Ovary (tissue), 9 donors: ENCODE measurements around the gene BRCC3. TPM values are rescaled to one million over a fixed set of nuclear protein-coding genes. Genes with fewer than 3 reads are reported as not detected.

Experiments
- DNase-seq, 5 donors: peaks; one replicate each; pipeline ENCODE4 v3.0.0-alpha.2; 2019 to 2020
- H3K27ac ChIP-seq, 2 donors: fragments of 200-600 bp; one replicate each; pipeline versions ENCODE4 v1.5.1 to v1.8.0; 2019 to 2022
- H3K27me3 ChIP-seq: fragments of 200-600 bp; one replicate; pipeline ENCODE4 v1.8.0; 2022
- H3K36me3 ChIP-seq: fragments of 200-600 bp; sonication (generic); one replicate; pipeline ENCODE4 v1.5.1; 2019
- H3K4me1 ChIP-seq: one replicate; pipeline ENCODE4 v1.8.1; 2013; ENCODE audit warnings: mild to moderate bottlenecking, moderate library complexity; ENCODE audit not compliant: insufficient read depth
- H3K4me3 ChIP-seq: fragments of 200-600 bp; sonication (generic); one replicate; pipeline ENCODE4 v1.5.1; 2017
- H3K9me3 ChIP-seq, 2 donors: fragments of 200-600 bp in 1 of 2; sonication (generic) in 1 of 2; one replicate each; pipeline versions ENCODE4 v1.5.1 to v1.8.1; 2013 to 2019; ENCODE audit warnings: mild to moderate bottlenecking in 1 of 2, moderate library complexity in 1 of 2
- EP300 ChIP-seq: sonication (generic); formaldehyde crosslinking; IDR thresholded peaks from one replicate; pipeline ENCODE4 v1.6.1; 2017; ENCODE audit warnings: antibody characterized with exemption
- POLR2A ChIP-seq: fragments of 450-650 bp; IDR thresholded peaks from one replicate; pipeline ENCODE4 v1.6.1; 2017; ENCODE audit warnings: antibody characterized with exemption, mild to moderate bottlenecking, moderate library complexity
- WGBS, 3 donors: extraction: QIAGEN DNeasy Blood & Tissue Kit in 1 of 3; methylation state at CpG; one replicate each; pipeline versions ENCODE4 v1.1.5 to v1.1.7; 2013 to 2017; 5-methylcytosine and 5-hydroxymethylcytosine counted together
- intact Hi-C, 4 donors: fragments of 100-400 bp; cut with DNase I; formaldehyde crosslinking; loops; one replicate each; pipeline versions ENCODE4 v1.11.0 to v1.15.1; 2022 to 2023
- polyA plus RNA-seq, 2 donors: library from polyadenylated mRNA; stranded (reverse); fragments of 200-250 nt in 1 of 2; fragments of 350-450 nt in 1 of 2; fragmentation: Illumina TruSeq in 1 of 2; extraction: RNeasy Lipid Tissue Mini Kit (QIAGEN cat#74804) in 1 of 2; gene quantifications; one replicate each; pipeline ENCODE4 v1.2.3, GENCODE V29; 2013 to 2014
- total RNA-seq, 7 donors: library from RNA; depleted of rRNA in 2 of 7; stranded (reverse); fragments of >200 nt in 2 of 7; fragmentation: NEBNext Ultra II Directional in 3 of 7; extraction: Animal tissue kit (Norgen Biotek cat#: 25700) in 3 of 7; gene quantifications; one replicate each; pipeline versions ENCODE4 v1.1.0 to v1.2.4, GENCODE V29; 2016 to 2023
- TF ChIP-seq, protein P1 (sequence below), 3 donors: fragments of 450-650 bp in 2 of 3; fragments of 200-600 bp in 1 of 3; IDR thresholded peaks; one replicate each; pipeline versions ENCODE4 v1.5.1 to v1.8.0; 2016 to 2022; ENCODE audit warnings: antibody characterized with exemption in 3 of 3, mild to moderate bottlenecking in 1 of 3
- donor health status: DM: no; HTN: no; CAD: no; lungs with moderate emphysema.
- donor health status: DM: no; HTN: no; CAD: no.
- donor health status: Bipolar disorder and iron deficiency.
- donor health status: DM: yes; HTN: yes; CAD: no.
- donor health status: DM: no; HTN: no; CAD: no.
- donor health status: DM: yes; HTN: yes; CAD: no.

Gene BRCC3
- total and polyA plus RNA-seq, 9 donors, result 4.3 to 15.1 (median 13.3) TPM

DNA sequence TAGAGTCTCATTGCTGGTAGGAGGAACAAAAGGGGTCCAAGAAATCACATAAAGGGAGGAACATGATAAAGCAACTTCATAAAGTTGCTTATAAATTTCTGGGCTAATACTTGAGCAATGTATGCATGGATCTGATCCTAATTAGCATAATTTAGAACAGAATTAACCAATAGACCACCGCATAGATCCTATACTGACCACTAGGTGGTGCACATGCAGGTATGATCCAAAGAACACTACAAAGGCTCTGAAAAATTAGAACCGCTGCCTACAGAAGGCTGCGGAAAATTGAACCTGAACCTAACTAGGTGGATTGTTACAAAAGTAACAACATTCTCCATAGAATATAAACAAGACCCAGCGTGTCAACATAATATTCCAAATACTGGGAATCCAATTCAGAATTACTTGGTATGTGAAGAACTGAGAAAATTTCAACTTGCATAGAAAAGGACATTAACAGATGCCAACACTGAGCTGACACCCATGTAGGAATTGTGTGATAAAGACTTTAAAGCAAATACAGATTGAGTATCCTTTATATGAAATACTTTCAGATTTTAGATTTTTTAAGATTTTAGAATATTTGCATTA lies 23.3 kb downstream of the BRCC3 start:
- H3K4me1 ChIP-seq, result no peaks in the 10 kb centered on the region
- no peaks in the 10 kb centered on the region for H3K27me3 ChIP-seq
- no peak for DNase-seq
- no peak overlapping the region for H3K4me3 ChIP-seq
- H3K27ac ChIP-seq, result no peak overlapping the region
- no peaks in the 10 kb centered on the region for H3K9me3 ChIP-seq
- 25 to 30% (median 30%) methylated on average over 4 of the region's 4 CpGs for WGBS, 3 donors
- TF ChIP-seq EP300, result no peak
- TF ChIP-seq, protein P1, sequence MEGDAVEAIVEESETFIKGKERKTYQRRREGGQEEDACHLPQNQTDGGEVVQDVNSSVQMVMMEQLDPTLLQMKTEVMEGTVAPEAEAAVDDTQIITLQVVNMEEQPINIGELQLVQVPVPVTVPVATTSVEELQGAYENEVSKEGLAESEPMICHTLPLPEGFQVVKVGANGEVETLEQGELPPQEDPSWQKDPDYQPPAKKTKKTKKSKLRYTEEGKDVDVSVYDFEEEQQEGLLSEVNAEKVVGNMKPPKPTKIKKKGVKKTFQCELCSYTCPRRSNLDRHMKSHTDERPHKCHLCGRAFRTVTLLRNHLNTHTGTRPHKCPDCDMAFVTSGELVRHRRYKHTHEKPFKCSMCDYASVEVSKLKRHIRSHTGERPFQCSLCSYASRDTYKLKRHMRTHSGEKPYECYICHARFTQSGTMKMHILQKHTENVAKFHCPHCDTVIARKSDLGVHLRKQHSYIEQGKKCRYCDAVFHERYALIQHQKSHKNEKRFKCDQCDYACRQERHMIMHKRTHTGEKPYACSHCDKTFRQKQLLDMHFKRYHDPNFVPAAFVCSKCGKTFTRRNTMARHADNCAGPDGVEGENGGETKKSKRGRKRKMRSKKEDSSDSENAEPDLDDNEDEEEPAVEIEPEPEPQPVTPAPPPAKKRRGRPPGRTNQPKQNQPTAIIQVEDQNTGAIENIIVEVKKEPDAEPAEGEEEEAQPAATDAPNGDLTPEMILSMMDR (IDR thresholded peaks at IDR 0.05), result peak in 1 of 3 donors; percentile 52
- H3K36me3 ChIP-seq, result no peaks in the 10 kb centered on the region
- intact Hi-C loops, result no loop called here

DNA sequence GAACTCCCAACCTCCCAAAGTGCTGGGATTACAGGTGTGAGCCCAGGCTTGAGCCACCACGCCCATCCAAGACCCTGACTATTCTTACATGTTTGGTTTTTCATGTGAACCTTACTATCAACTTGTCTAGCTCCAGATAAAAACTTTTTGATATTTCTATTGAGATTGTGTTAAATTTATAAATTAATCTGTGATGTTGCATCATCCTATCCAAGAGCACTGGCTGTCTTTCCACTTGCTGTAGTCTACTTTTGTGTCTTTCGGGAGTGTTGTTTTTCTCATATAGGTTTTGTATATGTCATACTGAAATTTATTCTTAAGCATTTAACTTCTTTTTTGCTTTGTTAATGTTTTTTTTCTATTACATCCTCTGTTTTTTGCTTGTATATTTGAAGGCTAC lies 34.6 kb downstream of the BRCC3 start:
- intact Hi-C loops, result no loop called here
- no peaks in the 10 kb centered on the region for H3K36me3 ChIP-seq
- 80 to 83% (median 80%) methylated on average over 2 of the region's 2 CpGs for WGBS, 3 donors
- no peak overlapping the region for H3K4me3 ChIP-seq
- TF ChIP-seq POLR2A (no peak), EP300 (no peak)
- TF ChIP-seq, protein P1 (IDR thresholded peaks at IDR 0.05), result no peak
- H3K27me3 ChIP-seq, result no peaks in the 10 kb centered on the region
- no peak overlapping the region for H3K27ac ChIP-seq
- H3K9me3 ChIP-seq, result no peaks in the 10 kb centered on the region
- no peaks in the 10 kb centered on the region for H3K4me1 ChIP-seq
- no peak for DNase-seq

DNA sequence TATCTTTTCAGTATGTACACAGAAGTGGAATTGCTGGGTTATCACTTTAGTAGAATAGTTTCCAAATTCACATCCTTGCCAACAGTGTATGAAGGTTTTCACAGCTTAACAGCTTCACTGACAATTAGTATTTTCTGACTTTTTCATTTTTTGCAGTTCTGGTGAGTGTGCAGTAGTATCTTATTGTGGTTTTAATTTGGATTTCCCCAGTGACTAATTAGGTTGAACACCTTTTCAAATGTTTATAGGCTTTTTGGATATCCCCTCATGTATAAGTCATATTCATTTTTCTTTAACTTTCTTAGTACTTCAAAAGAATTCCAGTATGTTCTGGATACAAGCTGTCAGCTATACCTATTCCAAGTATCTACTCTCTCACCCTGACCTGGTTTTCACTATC lies 37.1 kb downstream of the BRCC3 start:
- TF ChIP-seq EP300 (no peak), POLR2A (no peak)
- TF ChIP-seq, protein P1 (IDR thresholded peaks at IDR 0.05), result no peak
- intact Hi-C loops, result no loop called here
- Histone ChIP-seq H3K4me1 (no peaks in the 10 kb centered on the region), H3K9me3 (no peaks in the 10 kb centered on the region), H3K27me3 (no peaks in the 10 kb centered on the region), H3K36me3 (no peaks in the 10 kb centered on the region), H3K27ac (no peak overlapping the region), H3K4me3 (no peak overlapping the region)
- DNase-seq, result no peak

DNA sequence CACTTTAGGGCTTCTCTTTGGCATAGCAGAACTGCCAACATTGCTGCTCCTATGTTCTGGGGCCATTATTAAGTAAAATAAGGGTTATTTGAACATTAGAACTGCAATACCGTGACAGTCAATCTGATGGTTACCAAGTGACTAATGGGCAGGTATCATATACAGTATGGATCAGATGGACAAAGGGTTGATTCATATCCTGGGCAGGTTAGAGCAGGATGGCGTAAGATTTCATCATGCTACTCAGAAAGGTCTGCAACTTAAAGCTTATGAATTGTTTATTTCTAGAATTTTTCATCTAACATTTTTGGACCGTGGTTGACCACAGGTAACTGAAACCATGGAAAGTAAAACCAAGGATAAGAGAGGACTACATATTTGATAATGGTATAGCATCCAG lies 40.9 kb downstream of the BRCC3 start:
- 73 to 88% (median 75%) methylated on average over 3 of the region's 3 CpGs for WGBS, 3 donors
- Histone ChIP-seq H3K4me1 (no peaks in the 10 kb centered on the region), H3K9me3 (no peaks in the 10 kb centered on the region), H3K27me3 (no peaks in the 10 kb centered on the region), H3K36me3 (no peaks in the 10 kb centered on the region), H3K27ac (no peak overlapping the region), H3K4me3 (no peak overlapping the region)
- no peak for DNase-seq
- TF ChIP-seq, protein P1 (IDR thresholded peaks at IDR 0.05), result no peak
- no peak for TF ChIP-seq EP300
- intact Hi-C loops, result no loop called here

DNA sequence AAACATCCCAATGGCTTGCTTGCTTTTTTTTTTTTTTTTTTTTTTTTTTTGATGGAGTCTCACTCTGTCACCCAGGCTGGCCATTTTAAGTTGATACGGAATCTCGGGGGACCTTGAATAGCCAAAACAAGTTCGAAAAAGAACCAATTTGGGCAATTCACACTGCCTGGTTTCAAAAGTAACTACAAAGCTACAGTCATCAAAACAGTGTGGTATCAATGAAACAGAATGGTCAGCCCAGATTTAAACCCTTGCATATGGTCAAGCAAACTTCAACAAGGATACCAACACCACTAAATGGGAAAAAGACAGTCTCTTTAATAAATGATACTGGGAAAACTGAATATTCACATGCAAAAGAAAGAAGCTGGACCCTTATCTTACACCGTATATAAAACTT lies 41.8 kb downstream of the BRCC3 start:
- H3K4me1 ChIP-seq, result no peaks in the 10 kb centered on the region
- TF ChIP-seq EP300 (no peak), POLR2A (no peak)
- TF ChIP-seq, protein P1 (IDR thresholded peaks at IDR 0.05), result no peak
- H3K4me3 ChIP-seq, result no peak overlapping the region
- intact Hi-C loops, result no loop called here
- no peaks in the 10 kb centered on the region for H3K27me3 ChIP-seq
- no peak for DNase-seq
- WGBS, 3 donors, result 76 to 82% (median 81%) methylated on average over 4 of the region's 4 CpGs
- no peak overlapping the region for H3K27ac ChIP-seq
- H3K9me3 ChIP-seq, result no peaks in the 10 kb centered on the region
- no peaks in the 10 kb centered on the region for H3K36me3 ChIP-seq
